ENCODE measurements around the gene SUMO1.

SUMO1 gene

GRCh38 chr2:202193881-202194353, 44.5 kb downstream of the SUMO1 start:
- TF ChIP-seq CTCF (conservative IDR thresholded peaks at IDR 0.05; ENCODE audit: low read depth, low read length), result no peak
- no peaks in the 10 kb centered on the region for H3K36me3 ChIP-seq (ENCODE audit: insufficient read depth)
- H3K27ac ChIP-seq, result no peak overlapping the region
- no peak overlapping the region for H3K9ac ChIP-seq
- no peak overlapping the region for H3K4me2 ChIP-seq
- no peak overlapping the region for H2AFZ ChIP-seq (ENCODE audit: low read depth)
- no peak overlapping the region for H3K4me3 ChIP-seq (IDR thresholded peaks at IDR 0.05; ENCODE audit: insufficient read depth, low read depth, low read length)
- no peaks in the 10 kb centered on the region for H4K20me1 ChIP-seq (ENCODE audit: insufficient read depth)
- H3K79me2 ChIP-seq (ENCODE audit: insufficient read depth, low read depth), result no peaks in the 10 kb centered on the region
- no peaks in the 10 kb centered on the region for H3K4me1 ChIP-seq (ENCODE audit: low read depth, poor library complexity, severe bottlenecking)
- no peaks in the 10 kb centered on the region for H3K27me3 ChIP-seq (ENCODE audit: insufficient read depth, low read depth)

DNA sequence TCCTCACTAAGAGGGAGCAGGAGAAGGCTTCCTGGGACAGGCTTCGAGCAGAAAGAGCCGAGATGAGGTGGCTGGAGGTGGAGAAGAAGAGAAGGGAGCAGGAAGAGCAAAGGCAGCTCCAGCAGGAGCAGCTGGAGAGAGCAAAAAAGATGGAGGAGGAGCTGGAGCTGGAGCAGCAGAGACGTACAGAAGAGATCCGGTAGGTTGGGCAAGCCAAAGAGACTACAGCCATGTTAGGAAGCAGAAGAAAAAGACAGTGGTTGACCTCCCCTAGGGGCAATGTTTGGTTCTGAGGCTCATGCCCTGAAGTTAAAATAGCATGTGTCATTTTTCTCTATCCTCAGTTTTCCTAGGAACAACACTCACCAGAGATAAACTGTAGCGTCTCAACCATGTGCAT, 45.1 kb downstream of the SUMO1 start:
- Histone ChIP-seq H3K4me2 (no peak overlapping the region), H3K36me3 (ENCODE audit: insufficient read depth) (no peaks in the 10 kb centered on the region), H3K9ac (no peak overlapping the region), H3K4me1 (ENCODE audit: low read depth, poor library complexity, severe bottlenecking) (no peaks in the 10 kb centered on the region), H3K4me3 (IDR thresholded peaks at IDR 0.05; ENCODE audit: insufficient read depth, low read depth, low read length) (no peak overlapping the region), H3K27ac (no peak overlapping the region), H4K20me1 (ENCODE audit: insufficient read depth) (no peaks in the 10 kb centered on the region), H2AFZ (ENCODE audit: low read depth) (no peak overlapping the region), H3K79me2 (ENCODE audit: insufficient read depth, low read depth) (no peaks in the 10 kb centered on the region), H3K27me3 (ENCODE audit: insufficient read depth, low read depth) (no peaks in the 10 kb centered on the region)
- TF ChIP-seq CTCF (conservative IDR thresholded peaks at IDR 0.05; ENCODE audit: low read depth, low read length), result no peak

DNA sequence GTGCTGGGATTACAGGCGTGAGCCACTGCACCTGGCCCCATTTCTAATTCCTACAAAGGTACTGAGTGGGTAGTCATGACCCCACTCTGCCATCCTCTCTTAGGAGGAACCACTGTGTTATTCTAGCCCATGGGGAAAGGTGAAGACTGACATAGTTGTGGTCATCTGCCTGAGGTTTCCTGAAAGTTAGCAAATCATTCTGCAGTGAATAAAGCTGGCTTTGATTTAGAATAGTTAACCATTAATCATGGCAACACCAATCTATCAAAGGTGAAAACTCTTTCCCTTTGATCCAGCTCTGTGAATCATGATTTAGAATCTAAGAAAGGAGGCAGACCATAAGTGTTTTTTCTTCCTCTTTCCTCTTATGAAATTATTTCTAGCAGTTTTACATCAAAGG, 50.8 kb downstream of the SUMO1 start:
- Histone ChIP-seq H3K27ac (no peak overlapping the region), H4K20me1 (ENCODE audit: insufficient read depth) (no peaks in the 10 kb centered on the region), H3K36me3 (ENCODE audit: insufficient read depth) (no peaks in the 10 kb centered on the region), H3K4me2 (no peak overlapping the region), H3K9ac (no peak overlapping the region), H3K79me2 (ENCODE audit: insufficient read depth, low read depth) (no peaks in the 10 kb centered on the region), H3K4me3 (IDR thresholded peaks at IDR 0.05; ENCODE audit: insufficient read depth, low read depth, low read length) (no peak overlapping the region), H2AFZ (ENCODE audit: low read depth) (no peak overlapping the region), H3K27me3 (ENCODE audit: insufficient read depth, low read depth) (no peaks in the 10 kb centered on the region), H3K4me1 (ENCODE audit: low read depth, poor library complexity, severe bottlenecking) (no peaks in the 10 kb centered on the region)
- TF ChIP-seq CTCF (conservative IDR thresholded peaks at IDR 0.05; ENCODE audit: low read depth, low read length), result no peak

DNA sequence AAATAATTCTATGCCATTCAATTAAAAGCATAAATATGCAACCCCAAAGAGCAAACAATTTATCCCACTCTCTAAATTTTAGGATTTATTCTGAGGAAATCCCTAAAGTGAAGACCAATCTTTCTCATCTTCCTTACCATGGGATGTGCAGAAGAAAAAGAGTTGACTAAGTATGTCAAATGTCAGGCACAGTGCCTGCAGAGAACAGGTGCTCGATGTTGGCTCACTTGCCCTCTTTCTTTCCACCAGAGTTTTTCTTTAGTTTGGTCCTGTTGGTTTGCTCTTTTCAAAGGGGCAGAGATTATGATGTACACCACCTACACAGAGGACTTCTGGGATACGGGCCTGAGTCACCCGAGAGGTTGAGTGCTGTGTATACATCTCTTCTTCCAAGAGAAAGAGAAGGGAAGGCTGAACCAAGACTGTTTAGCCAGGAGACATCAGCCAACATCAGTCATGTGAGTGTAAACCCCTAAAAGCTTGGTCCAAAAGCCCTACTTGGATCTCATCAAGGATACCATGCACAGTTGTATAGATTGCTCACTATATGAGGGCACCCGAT, 51.7 kb downstream of the SUMO1 start:
- Histone ChIP-seq H2AFZ (ENCODE audit: low read depth) (no peak overlapping the region), H3K27me3 (ENCODE audit: insufficient read depth, low read depth) (no peaks in the 10 kb centered on the region)
- no peak for TF ChIP-seq CTCF (conservative IDR thresholded peaks at IDR 0.05; ENCODE audit: low read depth, low read length)

More for the DNA sequence above, 51.7 kb downstream of the SUMO1 start:
- H3K4me1 ChIP-seq (ENCODE audit: low read depth, poor library complexity, severe bottlenecking), result no peaks in the 10 kb centered on the region
- H3K4me2 ChIP-seq, result no peak overlapping the region
- no peaks in the 10 kb centered on the region for H3K79me2 ChIP-seq (ENCODE audit: insufficient read depth, low read depth)
- H3K4me3 ChIP-seq (IDR thresholded peaks at IDR 0.05; ENCODE audit: insufficient read depth, low read depth, low read length), result no peak overlapping the region
- no peaks in the 10 kb centered on the region for H4K20me1 ChIP-seq (ENCODE audit: insufficient read depth)
- no peak overlapping the region for H3K27ac ChIP-seq
- H3K36me3 ChIP-seq (ENCODE audit: insufficient read depth), result no peaks in the 10 kb centered on the region
- no peak overlapping the region for H3K9ac ChIP-seq

Data from KMS-11 (cell line).